Measurements from ENCODE around the gene CHRD.

- TF ChIP-seq CTCF (IDR thresholded peaks at IDR 0.05) (no peak), POLR2A (IDR thresholded peaks at IDR 0.05) (no peak)
These were observed 22.4 kb upstream of the CHRD start for GRCh38 chr3:184357248-184358123.

All from tibial nerve (tissue), 3 donors.